ENCODE data around the gene SMC5. TPM values are rescaled to one million over a fixed set of nuclear protein-coding genes. Genes with fewer than 3 reads are reported as not detected.

SMC5 gene
- total RNA-seq, 2 donors from 2014 or later: 32.6 to 47.1 TPM

Other genes starting within 250 kb of the SMC5 start
- not detected for gene MAMDC2, start 215.1 kb upstream of the SMC5 start, total RNA-seq
- gene KLF9, start 155.7 kb downstream of the SMC5 start, total RNA-seq: 1 to 10 TPM; 3.3 to 4.0 TPM